GM19452 (cell line): ENCODE measurements around the gene PCDH15.
"Not testable (repeated sequence)": the region's sequence is repeated elsewhere in the genome, so short reads cannot be mapped to it uniquely, and the experiment has no call there.

Source experiments
- ATAC-seq: cut with Tn5 transposase; IDR thresholded peaks from one replicate; pipeline ENCODE4 v1.9.1; 2021; ENCODE audit not compliant: unreplicated experiment

Gene PCDH15

DNA sequence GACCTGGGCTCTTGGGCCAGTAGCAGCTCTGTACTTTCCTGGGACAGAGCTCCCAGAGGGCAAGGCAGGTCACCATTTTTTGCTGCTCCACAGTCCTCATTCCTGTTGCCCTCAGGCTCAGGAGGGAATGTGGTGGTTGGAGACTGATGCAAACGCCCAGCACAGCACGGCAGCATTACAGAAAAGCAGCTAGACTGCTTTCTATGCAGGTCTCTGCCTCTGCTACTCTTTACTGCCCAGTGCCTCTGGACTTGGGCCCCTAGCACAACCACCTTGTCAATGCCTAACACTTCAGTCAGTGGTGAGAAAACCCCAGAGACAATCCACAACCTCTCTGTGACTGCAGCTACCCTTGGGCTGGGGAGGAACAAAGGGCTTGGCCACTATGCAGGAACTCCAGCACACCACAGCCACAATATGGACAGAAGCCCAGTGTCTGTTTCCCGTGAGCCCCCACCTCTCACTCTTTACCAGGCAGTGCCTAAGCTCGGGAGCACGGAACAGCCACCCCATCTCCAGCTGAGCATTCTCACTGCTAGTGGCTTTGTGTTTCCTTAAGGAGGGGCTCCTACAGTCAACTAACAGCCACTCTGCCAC lies 790.6 kb downstream of the PCDH15 start:
- ATAC-seq: no peak

DNA sequence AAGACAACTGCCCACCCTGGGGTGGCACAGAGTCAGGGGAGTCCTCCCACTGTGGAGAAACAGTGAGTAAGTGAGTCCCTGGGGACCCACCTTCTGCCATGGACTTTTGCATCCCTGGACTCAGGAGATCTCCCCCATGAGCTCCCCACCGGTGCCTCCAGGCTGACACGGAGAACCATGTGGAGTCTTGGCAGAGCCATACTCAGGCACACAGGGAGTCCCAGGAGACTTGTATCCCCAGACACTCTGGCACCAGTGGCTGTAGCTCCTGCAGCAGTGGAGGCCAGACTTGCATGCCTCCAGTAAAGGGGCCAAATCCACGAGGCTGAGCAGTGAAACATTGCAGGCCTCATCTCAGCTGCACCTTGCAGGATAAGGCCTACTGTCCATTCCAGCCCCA lies 791.4 kb downstream of the PCDH15 start:
- ATAC-seq: no peak

DNA sequence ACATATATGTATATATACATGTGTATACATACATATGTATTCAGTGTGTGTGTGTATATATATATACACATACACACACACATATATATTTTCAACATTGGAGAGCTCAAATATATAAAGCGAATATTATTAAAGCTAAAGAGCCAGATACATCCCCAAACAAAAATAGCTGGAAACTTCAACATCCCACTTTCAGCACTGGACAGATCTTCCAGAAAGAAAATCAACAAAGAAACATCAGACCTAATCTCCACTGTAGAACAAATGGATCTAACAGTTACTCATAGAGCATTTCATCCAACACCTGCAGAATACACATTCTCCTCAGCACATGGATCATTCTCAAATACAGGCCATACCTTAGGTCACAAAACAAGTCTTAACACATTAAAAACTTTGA lies 799.0 kb downstream of the PCDH15 start:
- ATAC-seq: no peak

DNA sequence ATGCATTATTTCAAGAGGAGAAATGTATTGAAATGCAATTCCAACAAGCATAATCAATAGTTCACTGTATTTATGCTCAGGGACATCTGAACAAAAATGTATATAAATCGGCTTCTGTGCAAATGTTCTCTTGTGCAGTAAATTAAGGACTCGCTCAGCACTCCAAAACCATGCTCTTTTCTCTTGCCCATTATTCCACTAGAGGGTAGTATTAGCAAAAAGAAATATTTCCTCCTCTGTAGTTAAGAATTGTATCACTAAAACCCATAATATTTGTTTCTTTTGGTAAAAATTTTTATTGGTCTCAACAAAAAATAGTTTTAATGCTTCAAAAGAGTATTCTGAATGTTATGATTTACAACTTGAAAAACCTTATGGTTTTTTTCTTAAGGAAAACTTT lies 803.1 kb downstream of the PCDH15 start:
- ATAC-seq: no peak

DNA sequence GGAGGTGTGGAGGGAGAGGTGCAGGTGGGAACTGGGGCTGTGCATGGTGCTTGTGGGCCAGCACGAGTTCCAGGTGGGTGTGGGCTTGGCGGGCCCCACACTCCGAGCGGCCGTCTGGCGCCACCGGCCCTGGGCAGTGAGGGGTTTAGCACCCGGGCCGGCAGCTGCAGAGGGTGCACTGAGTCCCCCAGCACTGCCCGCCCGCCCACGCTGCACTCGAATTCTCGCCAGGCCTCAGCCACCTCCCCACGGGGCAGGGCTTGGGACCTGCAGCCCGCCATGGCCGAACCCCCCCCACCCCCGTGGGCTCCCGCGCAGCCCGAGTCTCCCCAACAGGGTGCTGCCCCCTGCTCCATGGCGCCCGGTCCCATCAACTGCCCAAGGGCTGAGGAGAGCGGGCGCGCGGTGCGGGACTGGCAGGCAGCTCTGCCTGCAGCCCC lies 810.2 kb downstream of the PCDH15 start:
- ATAC-seq: no peak

DNA sequence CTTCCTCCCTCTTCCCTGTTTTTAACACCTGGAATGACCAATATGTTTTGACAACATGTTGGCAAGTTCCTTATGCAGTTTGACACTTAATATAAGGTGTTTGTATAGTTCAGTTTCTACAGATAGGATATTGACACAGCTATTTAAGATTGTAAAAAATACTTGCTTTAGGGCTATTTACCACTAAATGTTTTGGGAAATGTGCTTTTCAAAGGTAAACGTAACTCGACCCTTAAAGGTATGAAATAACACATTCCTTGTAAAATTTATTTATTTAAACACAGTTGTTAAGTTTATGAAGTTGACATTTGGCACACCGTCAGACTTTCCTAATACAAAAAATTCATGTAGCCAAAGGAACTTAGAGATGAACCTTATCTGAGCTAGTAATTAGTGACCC lies 817.6 kb downstream of the PCDH15 start:
- no peak for ATAC-seq

DNA sequence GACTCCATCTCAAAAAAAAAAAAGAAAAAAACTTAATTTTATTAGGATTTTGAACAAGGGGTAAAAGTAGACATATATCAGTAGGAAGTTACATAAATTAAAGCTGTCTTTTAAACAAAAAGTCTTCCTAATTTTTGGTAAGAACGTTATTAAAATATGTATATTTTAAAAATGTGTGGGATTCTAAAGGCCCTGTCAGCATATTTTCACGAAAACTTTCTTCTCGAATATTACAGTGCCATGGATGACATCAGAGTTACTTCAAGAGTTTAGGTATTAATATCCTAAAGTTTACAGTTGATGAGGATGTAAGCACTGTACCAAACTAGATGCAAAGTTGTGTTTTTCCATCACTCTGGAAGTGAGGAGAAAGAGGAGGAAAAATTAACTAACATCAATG lies 820.8 kb downstream of the PCDH15 start:
- ATAC-seq: no peak

DNA sequence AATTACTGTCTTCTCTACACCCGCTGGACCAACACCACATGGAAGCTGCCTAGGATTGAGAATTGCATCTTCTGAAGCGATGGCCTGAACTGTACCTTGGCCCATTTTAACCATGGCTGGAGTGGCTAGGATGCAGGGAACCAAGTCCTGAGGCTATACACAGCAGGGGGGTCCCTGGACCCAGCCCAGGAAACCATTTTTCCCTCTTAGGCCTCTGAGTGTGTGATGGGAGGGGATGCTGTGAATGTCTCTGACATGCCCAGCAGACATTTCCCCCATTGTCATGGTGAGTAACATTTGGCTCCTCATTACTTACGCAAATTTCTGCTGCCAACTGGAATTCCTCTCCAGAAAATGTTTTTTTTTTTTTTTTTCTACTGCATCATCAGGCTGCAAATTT lies 822.7 kb downstream of the PCDH15 start:
- no peak for ATAC-seq

DNA sequence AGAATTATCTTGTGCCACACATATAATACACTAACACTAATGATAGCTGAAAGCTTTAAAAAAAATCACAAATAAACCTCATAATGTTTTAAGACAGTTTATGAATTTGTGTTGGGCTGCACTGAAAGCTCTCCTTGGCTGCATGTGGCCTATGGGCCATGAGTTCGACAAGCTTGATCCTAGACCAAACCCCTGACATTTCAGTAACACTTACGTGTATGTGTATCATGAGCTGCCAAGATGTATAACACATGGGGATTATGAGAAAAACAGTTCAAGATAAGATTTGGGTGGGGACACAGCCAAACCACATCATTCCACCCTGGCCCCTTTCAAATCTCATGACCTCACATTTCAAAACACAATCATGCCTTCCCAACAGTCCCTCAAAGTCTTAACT lies 823.8 kb downstream of the PCDH15 start:
- no peak for ATAC-seq

DNA sequence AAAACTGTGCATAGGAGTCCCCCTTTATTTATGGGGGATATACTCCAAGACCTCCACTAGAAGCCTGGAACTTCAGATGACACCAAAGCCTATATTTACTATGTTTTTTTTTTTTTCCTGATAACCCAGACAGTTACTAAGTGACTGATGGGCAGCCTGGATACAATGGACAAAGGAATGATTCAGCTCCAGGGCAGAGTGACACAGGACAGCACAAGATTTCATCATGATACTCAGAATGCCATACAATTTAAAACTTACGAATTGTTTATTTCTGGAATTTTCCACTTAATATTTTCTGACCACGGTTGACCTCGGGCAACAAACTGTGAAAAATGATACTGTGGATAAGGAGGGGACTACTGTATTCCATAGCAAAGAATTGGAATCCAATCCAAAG lies 843.6 kb downstream of the PCDH15 start:
- no peak for ATAC-seq

DNA sequence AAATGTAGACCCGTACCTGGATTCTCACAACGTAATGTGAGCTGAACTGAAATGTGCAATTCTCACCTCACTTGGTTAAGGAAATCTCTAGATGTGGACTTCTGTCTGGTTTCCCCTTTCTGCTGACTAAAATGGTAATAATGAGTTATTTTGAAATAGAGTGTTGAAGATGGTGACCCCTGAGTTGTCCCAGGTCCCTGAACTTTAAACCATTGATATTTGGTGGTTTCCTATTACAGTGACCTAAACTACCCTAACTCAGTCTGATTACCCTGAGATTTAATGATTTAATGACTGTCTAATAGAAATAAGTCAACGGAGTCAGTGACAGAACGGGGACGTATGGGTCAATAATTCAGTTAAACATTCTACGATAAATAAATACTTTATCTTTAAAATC lies 845.9 kb downstream of the PCDH15 start:
- no peak for ATAC-seq

DNA sequence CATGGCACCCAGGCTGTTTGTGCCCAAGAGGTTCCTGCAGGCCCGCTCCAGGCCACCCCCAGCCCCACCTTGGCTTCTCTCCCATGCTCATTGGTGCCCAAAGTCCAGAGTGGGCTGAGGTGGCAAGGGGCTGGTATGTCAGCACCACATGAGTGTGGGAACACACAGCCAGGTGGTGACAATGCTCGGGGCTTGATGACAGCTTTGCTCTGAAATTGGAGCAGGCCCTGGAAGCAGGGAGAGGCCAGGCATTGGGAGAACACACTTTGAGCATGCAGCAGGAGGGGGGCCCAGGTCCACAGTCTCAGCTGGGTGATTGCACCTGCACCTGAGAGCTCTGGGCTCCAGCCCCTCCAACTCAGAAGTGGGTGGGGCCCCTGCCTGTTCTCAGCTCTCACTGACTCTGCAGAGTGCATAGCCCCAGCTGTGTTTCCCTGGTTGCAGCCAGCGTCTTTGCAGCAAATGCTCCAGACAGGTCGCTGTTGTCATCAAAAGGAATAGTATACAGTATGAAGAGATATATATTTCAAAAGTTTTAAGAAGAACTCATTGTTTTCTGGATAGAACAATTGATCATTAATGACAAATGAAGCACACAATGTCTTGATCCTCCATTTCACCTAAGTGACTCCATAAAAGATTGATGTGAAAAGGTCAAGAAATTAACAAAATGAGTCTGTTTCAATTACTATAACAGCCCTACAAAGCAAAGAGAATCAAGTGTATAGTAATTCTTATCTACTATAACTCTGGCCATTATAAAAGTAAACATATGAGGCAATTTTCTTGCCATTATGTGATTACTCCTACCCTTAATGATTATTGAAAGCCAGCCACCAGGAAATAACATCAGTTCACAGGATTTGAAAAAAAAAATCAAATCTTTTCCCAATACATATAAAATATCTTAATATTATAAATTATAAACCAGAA lies 848.1 kb downstream of the PCDH15 start:
- no peak for ATAC-seq

DNA sequence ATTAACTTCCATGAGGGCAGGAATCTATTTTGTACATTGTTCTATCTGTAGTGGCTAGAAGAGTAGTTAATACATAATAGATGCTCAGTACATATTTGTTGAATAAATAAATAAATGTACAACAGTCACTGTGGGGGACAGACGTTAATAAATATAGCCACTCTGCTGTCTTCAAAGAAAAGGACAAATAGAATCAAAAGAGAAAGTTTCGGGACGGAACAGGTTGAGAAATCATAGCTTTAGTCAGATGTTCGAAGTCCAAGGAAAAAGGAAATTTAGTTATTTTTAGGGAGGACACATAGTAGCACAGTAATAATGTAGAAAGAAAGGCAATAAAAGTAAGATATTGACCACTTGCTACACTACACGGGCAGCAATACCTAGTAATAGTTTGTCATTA lies 861.4 kb downstream of the PCDH15 start:
- no peak for ATAC-seq

DNA sequence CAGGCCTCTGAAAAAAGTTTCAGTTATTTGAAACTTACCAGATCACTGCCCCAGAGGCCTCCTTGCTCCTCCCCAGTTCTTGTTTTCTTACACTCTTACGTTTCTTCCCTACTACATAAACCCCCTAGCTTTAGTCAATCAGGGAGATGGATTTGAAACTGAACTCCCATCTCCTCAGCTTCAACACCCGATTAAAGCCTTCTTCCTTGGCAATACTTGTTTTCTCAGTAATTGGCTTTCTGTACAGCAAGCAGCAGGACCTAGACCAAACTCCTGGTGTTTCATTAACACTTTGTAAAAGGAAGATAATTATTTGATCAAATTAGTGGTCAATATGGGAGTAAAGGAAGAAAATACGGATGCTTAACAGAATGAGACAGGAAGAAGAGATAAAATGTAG lies 870.4 kb downstream of the PCDH15 start:
- no peak for ATAC-seq

DNA sequence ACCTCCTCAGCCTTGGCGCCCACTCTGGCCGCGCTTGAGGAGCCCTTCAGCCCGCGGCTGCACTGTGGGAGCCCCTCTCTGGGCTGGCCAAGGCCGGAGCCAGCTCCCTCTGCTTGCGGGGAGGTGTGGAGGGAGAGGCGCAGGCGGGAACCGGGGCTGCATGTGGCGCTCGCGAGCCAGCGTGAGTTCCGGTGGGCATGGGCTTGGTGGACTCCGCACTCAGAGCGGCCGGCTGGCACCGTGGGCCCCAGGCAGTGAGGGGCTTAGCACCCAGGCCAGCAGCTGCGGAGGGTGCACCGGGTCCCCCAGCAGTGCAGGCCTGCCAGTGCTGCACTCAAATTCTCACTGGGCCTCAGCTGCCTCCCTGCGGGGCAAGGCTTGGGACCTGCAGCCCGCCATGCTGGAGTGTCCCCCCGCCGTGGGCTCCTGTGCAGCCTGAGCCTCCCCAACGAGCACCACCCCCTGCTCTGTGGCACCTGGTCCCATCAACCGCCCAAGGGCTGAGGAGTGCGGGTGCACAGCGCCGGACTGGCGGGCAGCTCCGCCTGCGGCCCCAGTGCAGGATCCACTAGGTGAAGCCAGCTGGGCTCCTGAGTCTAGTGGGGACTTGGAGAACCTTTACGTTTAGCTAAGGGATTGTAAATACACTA lies 876.9 kb downstream of the PCDH15 start:
- not testable (repeated sequence) for ATAC-seq

DNA sequence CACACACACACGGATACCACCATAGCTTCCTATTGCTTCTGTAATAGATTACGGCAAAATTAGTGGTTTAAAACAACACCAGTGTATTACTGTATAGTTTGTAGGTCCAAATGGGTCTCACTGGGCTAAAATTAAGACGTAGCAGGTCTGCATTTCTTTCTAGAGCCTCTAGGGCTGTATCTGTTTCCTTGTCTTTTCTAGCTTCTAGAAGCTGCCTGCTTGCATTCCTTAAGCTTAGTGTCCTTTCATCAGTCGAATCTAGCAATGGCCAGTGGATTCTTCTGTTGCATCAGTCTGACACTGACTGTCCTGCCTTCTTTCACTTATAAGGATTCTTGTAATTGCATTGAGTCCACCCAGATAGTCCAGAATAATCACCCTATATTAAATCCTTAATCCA lies 882.3 kb downstream of the PCDH15 start:
- no peak for ATAC-seq

DNA sequence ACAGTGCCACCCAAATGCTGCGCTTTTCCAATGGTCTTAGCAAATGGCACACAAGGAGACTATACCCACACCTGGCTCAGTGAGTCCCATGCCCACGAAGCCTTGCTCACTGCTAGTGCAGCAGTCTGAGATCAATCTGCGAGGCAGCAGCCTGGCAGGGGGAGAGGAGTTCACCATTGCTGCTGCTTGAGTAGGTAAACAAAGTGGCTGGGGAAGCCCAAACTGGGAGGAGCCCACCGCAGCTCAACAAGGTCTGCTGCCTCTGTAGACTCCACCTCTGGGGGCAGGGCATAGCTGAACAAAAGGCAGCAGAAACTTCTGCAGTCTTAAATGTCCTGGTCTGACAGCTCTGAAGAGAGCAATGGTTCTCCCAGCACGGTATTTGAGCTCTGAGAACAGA lies 891.2 kb downstream of the PCDH15 start:
- no peak for ATAC-seq

DNA sequence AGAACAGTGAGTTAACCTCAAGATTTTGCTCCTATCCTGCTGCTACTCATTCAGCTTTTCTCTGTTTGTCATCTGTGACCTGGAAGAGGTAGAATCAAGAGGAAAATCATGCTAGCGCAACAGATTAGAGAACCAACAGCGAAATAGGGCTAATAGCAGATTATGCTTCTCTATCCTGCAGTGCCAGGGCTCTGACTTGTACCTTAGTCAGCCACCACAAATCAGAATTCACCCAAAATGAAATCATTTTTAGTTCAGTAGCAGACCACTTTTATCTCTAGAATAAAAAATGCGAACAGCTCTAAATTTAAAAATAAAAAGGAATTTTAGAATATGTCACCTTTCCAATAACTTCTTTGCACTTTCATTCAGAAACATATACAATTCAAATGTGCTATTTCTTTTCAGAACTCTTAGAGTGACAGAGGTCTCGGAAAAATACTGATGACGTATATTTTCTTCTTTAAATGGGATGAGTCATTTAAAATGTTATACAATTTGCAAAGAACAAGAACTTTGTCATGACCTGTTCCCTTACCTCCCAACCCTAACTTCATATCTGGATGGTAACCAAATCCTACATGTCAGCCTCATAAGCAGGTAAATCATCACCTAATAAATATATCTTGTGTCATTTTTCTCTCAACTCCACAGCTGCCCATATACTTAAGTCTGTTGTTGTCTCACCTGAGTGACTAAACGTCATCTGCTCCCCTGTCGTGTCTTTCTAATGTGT lies 896.4 kb downstream of the PCDH15 start:
- no peak for ATAC-seq

DNA sequence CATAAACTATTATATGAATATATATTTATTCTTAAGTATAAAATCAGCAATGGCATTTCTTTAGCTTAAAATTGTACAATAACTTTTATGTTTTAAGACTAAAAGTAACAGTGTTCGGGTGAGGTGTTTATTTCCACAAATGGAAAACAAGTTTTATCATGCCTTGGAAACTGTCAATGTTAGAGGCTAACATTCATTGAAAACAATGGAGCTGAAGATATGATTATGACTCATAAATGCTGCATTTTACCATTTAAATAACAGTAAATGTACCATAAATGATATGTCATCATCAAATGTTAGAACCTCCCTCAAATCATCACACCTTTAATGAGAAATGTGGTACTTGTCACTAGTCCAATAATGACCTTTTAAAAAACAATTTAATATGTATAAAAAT lies 897.3 kb downstream of the PCDH15 start:
- ATAC-seq: no peak

DNA sequence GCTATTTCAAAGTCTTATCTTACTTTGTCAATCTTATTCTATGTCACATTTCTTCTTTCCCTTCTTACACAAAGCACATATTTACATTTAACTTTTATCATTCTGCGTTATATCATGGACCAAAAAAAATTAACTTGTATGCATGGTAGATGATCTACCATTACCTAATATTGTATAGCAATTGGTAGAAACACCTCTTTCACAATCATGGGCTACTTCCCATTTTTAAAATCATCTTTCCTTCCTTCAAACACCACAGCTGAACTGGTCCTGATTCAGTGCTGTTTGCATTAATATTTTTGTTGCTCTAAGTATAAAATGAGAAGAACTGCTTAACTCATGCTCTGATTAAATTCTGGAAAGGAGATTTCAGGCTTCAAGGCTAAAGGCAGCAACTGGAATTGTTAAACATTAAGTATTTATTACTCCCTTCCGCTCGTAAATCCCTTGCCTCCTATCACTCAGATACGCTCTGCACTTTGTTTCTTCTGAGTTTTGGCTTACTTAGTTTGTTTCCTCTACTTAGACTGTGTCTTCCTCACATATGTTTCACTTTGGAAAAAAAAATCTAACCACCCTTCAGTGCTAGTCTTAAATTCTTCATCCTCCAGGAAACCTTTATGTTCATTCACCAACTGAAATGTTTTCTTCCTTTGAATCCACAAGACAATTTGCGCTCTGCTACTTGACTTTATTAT lies 901.4 kb downstream of the PCDH15 start:
- no peak for ATAC-seq

DNA sequence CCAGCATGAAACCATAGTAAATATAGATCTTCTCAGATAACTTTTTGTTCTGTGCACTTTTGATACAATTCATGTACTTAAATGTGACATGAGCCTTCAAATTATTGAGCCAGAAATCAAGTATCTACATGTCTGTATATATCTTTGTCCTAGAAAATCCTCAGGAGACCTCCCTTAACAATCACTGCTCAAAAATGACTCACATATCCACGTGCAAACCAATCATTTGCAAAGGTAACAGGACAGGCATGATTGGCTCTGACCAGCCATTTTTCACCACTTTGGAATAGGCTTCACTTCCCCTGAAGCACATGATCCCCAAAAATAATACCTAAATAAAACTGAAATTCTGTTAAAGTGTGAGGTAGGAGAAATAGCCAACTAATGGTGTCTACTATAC lies 902.5 kb downstream of the PCDH15 start:
- ATAC-seq: no peak
